IPS-20b (cell line): ENCODE data around the gene PRDM15.

Experiments used
- H3K27ac ChIP-seq: one replicate; pipeline ENCODE4 v1.5.1; 2013; ENCODE audit warnings: low read length
- H3K27me3 ChIP-seq: 2 replicates; pipeline ENCODE4 v1.6.1; 2013; ENCODE audit warnings: mild to moderate bottlenecking, low read length, inconsistent platforms; ENCODE audit not compliant: insufficient read depth
- H3K36me3 ChIP-seq: 2 replicates; pipeline ENCODE4 v1.6.1; 2013; ENCODE audit warnings: low read depth, mild to moderate bottlenecking, inconsistent platforms, low read length, moderate library complexity; ENCODE audit not compliant: insufficient read depth
- H3K4me1 ChIP-seq: 2 replicates; pipeline ENCODE4 v1.6.1; 2013; ENCODE audit warnings: mild to moderate bottlenecking, control low read depth, inconsistent platforms, low read length, moderate library complexity; ENCODE audit not compliant: insufficient read depth
- H3K4me3 ChIP-seq: 2 replicates; pipeline ENCODE4 v1.5.1; 2013; ENCODE audit warnings: mild to moderate bottlenecking, low read length, inconsistent platforms
- H3K9ac ChIP-seq: 2 replicates; pipeline ENCODE4 v1.6.1; 2013; ENCODE audit warnings: low read depth, mild to moderate bottlenecking, inconsistent platforms, low read length, moderate library complexity
- H3K9me3 ChIP-seq: 2 replicates; pipeline ENCODE4 v1.6.1; 2013; ENCODE audit warnings: mild to moderate bottlenecking, low read depth, low read length, inconsistent platforms; ENCODE audit not compliant: insufficient read depth

The PRDM15 gene

DNA sequence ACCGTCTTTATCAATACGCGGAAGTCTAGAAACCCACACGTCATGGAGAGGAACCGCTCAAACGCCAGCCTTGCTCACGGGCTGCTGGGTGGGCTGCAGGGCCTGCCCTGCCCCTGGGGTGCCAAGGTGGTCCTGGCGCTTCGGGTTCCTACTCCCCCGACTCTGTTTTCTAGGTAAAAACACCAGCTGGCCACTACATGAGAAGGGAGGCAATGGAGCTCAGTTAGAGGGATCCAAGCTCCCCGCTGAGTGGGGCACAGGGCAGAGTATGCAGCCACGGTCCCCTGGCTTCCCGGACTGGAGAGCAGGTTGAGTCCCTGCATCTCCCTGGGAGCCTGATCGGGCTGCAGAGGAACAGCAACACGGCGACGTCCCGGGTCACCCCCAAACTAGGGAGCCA, 71.0 kb downstream of the PRDM15 start:
- Histone ChIP-seq H3K4me3 (no peak overlapping the region), H3K36me3 (peaks cover 20% of the 10 kb centered on the region; the same call in 1 of the 2 replicates), H3K27me3 (no peaks in the 10 kb centered on the region), H3K27ac (no peak overlapping the region), H3K9me3 (no peaks in the 10 kb centered on the region), H3K9ac (no peak overlapping the region), H3K4me1 (no peaks in the 10 kb centered on the region)

DNA sequence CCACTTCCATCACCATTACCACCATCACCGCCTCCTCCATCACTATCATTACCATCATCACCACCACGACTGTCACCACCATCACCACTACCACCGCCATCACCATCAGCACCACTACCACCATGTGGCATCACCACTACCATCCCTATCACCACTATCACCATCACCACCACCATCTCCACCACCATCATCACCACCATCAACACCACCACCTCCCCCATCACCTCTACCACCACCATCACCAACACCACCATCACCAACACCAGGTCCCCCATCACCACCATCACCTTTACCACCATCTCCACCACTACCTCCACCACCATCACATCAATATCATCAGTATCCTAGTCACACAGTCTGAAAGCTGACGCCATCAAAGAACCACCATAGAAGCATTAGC, 72.4 kb downstream of the PRDM15 start:
- no peak overlapping the region for H3K4me3 ChIP-seq
- no peaks in the 10 kb centered on the region for H3K9me3 ChIP-seq
- no peak overlapping the region for H3K27ac ChIP-seq
- H3K4me1 ChIP-seq = no peaks in the 10 kb centered on the region
- peaks cover 30% of the 10 kb centered on the region for H3K36me3 ChIP-seq
- no peaks in the 10 kb centered on the region for H3K27me3 ChIP-seq
- H3K9ac ChIP-seq = no peak overlapping the region

DNA sequence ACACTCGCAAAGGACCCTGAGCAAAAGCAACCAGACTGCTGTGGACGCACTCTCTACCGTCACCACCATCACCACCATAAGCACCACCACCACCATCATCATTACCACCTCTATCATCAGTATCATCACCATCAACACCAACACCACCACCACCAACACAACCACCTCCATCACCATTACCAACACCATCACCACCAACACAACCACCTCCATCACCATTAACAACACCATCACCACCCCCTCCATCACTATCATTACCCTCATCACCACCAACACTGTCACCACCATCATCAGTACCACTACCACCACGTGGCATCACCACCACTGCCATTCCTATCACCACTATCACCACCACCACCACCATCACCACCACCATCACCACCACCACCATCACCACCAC, 73.5 kb downstream of the PRDM15 start:
- Histone ChIP-seq H3K9me3 (no peaks in the 10 kb centered on the region), H3K4me3 (no peak overlapping the region), H3K36me3 (peaks cover 37% of the 10 kb centered on the region), H3K27ac (no peak overlapping the region), H3K27me3 (no peaks in the 10 kb centered on the region), H3K9ac (no peak overlapping the region), H3K4me1 (no peaks in the 10 kb centered on the region)

DNA sequence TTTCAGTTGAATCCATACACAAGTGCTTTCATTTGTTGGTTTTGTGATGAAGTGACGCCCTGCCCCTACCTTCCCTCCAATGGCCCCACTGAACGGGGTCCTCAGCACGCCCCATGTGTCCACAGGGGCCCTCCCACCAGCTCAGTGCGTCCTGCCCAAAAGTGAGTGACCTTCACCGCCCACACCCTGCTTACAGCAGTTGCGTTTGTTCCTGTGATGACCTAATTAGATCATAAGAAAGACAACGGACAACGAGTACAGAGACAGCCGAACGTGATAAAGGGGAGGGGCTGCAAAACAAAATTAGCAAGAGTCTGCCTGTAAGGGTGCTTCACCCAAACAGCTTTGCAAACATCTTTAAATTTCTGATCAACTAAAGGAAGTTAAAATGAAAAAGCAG, 74.1 kb downstream of the PRDM15 start:
- Histone ChIP-seq H3K4me3 (no peak overlapping the region), H3K9me3 (no peaks in the 10 kb centered on the region), H3K36me3 (peaks cover 37% of the 10 kb centered on the region), H3K9ac (no peak overlapping the region), H3K4me1 (no peaks in the 10 kb centered on the region), H3K27ac (no peak overlapping the region), H3K27me3 (no peaks in the 10 kb centered on the region)

DNA sequence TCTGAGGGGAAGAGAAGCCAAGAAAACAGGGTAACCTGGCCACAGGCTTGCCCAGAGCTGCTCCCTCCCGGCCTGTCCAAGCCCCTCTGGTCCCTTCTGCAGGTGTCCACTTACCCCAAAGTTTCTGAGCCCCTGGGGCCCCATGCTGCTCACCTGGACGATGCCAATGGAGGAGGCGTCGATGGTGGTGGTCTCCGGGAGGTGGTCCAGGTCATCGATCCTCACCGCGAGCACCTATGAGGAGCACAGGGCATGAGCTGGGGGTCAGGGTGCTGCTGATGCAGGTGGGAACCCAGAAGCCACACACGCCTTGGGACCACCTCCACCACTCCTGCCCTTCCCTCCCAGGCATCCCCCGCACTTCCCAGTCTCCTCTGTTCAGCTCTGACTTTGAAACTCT, 74.8 kb downstream of the PRDM15 start:
- no peak overlapping the region for H3K27ac ChIP-seq
- no peaks in the 10 kb centered on the region for H3K9me3 ChIP-seq
- H3K27me3 ChIP-seq = no peaks in the 10 kb centered on the region
- peaks cover 37% of the 10 kb centered on the region for H3K36me3 ChIP-seq
- H3K4me1 ChIP-seq = no peaks in the 10 kb centered on the region
- no peak overlapping the region for H3K4me3 ChIP-seq
- no peak overlapping the region for H3K9ac ChIP-seq

DNA sequence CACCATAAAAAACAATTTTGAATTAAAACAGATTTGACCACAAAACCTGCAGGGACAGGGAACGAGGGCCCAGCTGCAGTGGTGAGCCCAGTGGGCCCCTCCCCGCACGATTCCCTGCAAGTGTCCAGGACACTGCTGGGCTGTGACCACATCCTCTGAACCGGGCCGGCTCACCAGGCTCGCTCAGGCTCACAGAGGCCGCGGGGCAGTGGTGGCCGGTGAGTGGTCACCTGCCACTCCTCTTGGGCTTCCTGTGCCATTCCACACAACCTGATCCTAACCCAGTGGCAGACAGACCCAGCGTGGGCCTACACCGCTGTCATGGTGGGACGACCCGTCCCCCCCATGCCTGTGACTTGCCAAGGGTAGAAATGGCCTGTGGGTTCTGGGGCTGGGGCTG, 75.8 kb downstream of the PRDM15 start:
- H3K4me3 ChIP-seq = no peak overlapping the region
- no peak overlapping the region for H3K27ac ChIP-seq
- peaks cover 42% of the 10 kb centered on the region for H3K36me3 ChIP-seq
- H3K9ac ChIP-seq = no peak overlapping the region
- H3K27me3 ChIP-seq = no peaks in the 10 kb centered on the region
- no peaks in the 10 kb centered on the region for H3K4me1 ChIP-seq
- H3K9me3 ChIP-seq = no peaks in the 10 kb centered on the region

DNA sequence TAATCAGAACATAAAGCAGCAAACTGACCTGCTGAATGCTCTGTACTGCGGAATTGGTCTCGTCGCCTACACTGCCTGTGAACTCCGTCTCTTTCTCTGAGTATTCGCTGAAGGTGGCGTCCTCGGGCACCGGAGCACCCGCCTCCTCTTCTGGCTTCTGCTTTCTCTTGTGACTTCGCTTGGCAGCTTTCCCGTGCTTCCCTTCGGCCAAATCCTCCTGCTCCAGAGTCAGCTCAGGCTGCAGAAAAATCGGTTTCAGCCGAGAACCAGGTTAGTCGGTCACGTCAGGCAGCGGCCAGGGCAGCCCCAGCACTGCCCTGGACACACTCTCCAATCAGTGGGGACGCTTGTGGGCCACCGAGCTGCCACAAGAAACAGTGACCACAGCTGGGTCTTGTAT, 76.5 kb downstream of the PRDM15 start:
- H3K27ac ChIP-seq = no peak overlapping the region
- H3K36me3 ChIP-seq = peaks cover 42% of the 10 kb centered on the region
- H3K9ac ChIP-seq = no peak overlapping the region
- H3K4me1 ChIP-seq = no peaks in the 10 kb centered on the region
- H3K27me3 ChIP-seq = no peaks in the 10 kb centered on the region
- H3K9me3 ChIP-seq = no peaks in the 10 kb centered on the region
- H3K4me3 ChIP-seq = no peak overlapping the region

DNA sequence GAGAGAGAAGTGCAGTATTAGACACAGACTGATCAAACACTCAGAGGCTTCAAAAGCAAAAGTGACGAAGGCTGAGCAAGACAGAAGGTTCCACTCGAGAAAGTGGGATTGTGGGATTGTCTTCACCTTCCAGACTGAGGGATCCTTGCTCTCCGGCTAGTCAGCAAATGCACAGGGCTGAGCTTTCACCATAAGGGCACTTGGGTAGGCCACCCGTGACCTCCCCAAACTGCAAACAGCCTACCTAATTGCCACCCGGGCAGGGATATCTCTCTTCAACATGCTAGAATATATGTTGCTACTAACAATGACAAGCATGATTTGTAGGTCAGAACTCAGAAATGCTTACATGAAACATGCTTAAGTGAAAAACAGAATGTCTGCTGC, 77.0 kb downstream of the PRDM15 start:
- Histone ChIP-seq H3K4me1 (no peaks in the 10 kb centered on the region), H3K27ac (no peak overlapping the region), H3K4me3 (no peak overlapping the region), H3K36me3 (peaks cover 42% of the 10 kb centered on the region), H3K9ac (no peak overlapping the region), H3K27me3 (no peaks in the 10 kb centered on the region), H3K9me3 (no peaks in the 10 kb centered on the region)

DNA sequence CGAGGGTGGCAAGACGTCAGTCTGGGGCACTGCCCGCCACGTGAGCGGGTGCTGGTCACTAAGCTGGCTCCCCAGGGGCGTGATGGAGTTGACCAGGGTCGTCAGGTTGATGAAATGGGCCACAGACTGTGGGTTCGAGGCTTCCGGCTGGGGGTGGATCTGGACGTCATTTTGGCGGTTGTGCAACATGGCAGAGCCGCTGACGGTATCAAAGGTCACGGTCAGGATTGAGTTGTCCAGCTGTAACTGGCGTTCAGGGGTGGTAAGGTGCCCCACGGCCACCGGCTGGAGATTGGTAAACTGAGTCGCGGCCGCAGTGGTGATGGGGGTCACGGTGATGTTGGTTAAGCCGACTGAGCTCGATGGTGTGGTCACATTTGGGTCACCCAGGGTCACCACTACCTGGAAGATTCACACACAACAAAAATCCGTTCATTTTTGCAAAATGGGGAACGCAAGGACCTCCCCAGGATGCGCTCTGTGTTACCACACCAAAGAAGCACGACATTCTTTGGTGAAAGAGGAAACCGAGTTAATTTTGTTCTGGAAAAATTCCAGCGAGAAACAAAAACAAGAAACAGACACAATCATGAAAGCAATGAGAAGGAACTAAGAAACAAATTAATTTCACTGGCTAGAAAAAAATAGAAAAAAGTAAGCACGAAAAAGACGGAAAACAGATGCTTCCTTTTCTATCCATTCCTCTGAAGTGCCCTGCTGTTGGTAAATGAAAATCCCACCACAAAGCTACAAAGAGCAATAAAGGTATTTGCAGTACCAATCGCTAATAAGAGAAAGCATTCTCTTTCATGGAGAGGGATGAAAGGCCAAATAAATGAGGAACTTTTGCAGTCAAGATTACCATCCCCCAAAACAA, 77.6 kb downstream of the PRDM15 start:
- no peaks in the 10 kb centered on the region for H3K4me1 ChIP-seq
- H3K4me3 ChIP-seq = no peak overlapping the region
- no peak overlapping the region for H3K9ac ChIP-seq
- H3K9me3 ChIP-seq = no peaks in the 10 kb centered on the region
- H3K36me3 ChIP-seq = peaks cover 42% of the 10 kb centered on the region
- H3K27ac ChIP-seq = no peak overlapping the region
- no peaks in the 10 kb centered on the region for H3K27me3 ChIP-seq

DNA sequence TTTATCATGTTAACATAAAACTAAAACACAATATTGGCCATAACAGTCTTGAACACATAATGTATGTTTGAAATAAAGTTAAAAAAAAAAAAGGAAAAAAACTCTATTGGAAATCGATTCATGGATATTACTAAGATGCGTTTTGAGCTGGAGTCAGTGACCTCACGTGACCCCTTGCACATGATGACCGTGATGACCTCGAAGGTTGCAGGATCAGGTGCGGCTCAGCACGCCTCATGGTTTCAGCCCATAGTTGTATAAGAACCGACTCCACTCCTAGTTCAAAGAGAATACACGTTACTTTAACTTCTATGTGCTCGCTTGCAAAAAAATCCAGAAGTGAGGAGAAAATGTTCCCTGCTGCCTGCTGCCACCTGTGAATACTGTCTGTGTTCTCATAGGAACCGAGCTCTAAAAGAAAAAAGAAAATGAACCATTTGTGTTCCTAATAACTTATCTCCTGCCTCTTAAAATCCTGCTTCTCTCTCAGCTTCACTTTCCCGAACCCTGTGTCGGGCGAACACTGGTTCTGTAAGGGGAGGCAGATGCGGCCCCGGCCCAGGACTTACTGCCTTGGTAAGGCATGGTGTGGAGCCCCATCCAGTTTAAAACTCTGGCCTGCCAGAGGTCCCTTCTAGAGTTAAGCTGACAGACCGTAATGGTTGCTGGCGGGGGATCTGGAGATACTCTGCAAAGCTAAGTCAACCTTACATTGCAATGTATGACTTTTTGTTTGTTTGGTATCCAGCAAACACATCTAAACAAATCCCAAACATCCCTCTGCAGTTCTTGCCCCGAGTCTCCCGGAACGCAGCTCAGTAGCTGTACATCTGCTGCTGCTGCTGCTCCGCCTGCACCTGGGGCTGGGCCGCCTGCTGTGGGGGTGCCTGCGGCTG, 78.5 kb downstream of the PRDM15 start:
- Histone ChIP-seq H3K4me1 (peaks cover 2% of the 10 kb centered on the region; the same call in 1 of the 2 replicates), H3K27me3 (no peaks in the 10 kb centered on the region), H3K36me3 (peaks cover 42% of the 10 kb centered on the region), H3K4me3 (no peak overlapping the region), H3K9ac (no peak overlapping the region), H3K9me3 (no peaks in the 10 kb centered on the region), H3K27ac (no peak overlapping the region)

DNA sequence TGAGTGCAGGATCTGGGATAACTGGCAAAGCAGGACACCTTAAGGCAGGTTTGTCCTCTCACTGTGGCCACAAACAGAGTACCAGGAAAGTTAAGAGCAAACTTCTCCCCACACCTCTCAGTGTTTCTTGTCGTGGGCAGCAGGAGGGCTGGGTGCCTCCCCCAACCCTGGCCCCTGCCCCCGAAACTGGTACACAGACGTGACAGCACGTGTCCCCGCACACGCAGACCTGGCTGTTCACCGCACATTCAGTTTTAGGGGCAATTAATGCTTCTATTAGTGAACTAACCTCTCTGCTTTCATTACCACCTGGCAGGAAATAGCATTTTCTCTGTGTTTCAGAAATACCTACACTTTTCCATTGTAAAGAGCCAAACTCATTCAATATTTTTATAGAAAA, 79.4 kb downstream of the PRDM15 start:
- Histone ChIP-seq H3K9me3 (no peaks in the 10 kb centered on the region), H3K9ac (no peak overlapping the region), H3K36me3 (peaks cover 42% of the 10 kb centered on the region), H3K27ac (no peak overlapping the region), H3K27me3 (no peaks in the 10 kb centered on the region), H3K4me1 (peaks cover 4% of the 10 kb centered on the region; the same call in 1 of the 2 replicates), H3K4me3 (no peak overlapping the region)

DNA sequence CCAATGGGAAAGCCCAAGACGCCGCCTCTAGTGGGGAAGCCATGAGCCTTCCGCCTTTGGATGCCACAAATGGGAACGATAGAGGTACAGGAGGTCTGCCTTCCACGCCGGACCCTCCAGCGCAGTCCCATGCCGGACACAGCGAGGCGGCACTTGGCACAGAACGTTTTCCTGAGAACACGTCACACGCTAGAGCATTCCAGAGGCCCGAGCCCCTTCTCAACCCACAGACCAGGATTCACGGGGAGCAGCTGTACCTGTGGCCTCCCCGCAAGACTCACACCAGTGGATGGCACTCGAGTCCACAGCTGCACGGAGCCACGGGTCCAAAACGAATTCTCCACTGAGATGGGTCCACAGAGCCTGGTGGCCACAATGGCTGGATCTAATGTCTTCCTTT, 80.8 kb downstream of the PRDM15 start:
- Histone ChIP-seq H3K9me3 (no peaks in the 10 kb centered on the region), H3K4me1 (peaks cover 4% of the 10 kb centered on the region; the same call in 1 of the 2 replicates), H3K27me3 (no peaks in the 10 kb centered on the region), H3K36me3 (peaks cover 42% of the 10 kb centered on the region), H3K27ac (no peak overlapping the region), H3K4me3 (no peak overlapping the region), H3K9ac (no peak overlapping the region)
